NCI-H1930 (cell line): ENCODE results near the gene NUP153.
"Not testable (repeated sequence)": the region's sequence is repeated elsewhere in the genome, so short reads cannot be mapped to it uniquely, and the experiment has no call there.

Experiments
- DNase-seq, 2 experiments: peaks; one replicate each; lab custom pipeline; 2025; lab: John Stamatoyannopoulos, UW

The NUP153 gene

GRCh38 chr6:17714177-17714576, 7.5 kb upstream of the NUP153 start:
- no peak for DNase-seq

- DNase-seq = no peak
Measured at GRCh38 chr6:17712576-17712975, 5.9 kb upstream of the NUP153 start.

GRCh38 chr6:17710331-17710730, 3.6 kb upstream of the NUP153 start:
- DNase-seq = no peak

- DNase-seq = no peak
Measured at GRCh38 chr6:17709476-17709875, 2.8 kb upstream of the NUP153 start.

- not testable (repeated sequence) for DNase-seq
Measured at GRCh38 chr6:17708035-17708434, 1.3 kb upstream of the NUP153 start.

GRCh38 chr6:17707371-17707651, 586 bp upstream of the NUP153 start:
- no peak for DNase-seq

GRCh38 chr6:17705778-17706579, 746 bp downstream of the NUP153 start:
- DNase-seq = peak in 1 of 2 experiments; percentile 32

GRCh38 chr6:17705428-17705777, 1.3 kb downstream of the NUP153 start:
- no peak for DNase-seq

GRCh38 chr6:17703256-17703694, 3.5 kb downstream of the NUP153 start:
- no peak for DNase-seq

GRCh38 chr6:17700421-17701416, 6.0 kb downstream of the NUP153 start:
- no peak for DNase-seq

GRCh38 chr6:17691925-17692538, 14.7 kb downstream of the NUP153 start:
- DNase-seq = no peak

- no peak for DNase-seq
Measured at GRCh38 chr6:17688481-17688880, 18.2 kb downstream of the NUP153 start.

GRCh38 chr6:17687136-17687535, 19.6 kb downstream of the NUP153 start:
- no peak for DNase-seq

- no peak for DNase-seq
Measured at GRCh38 chr6:17684134-17684533, 22.6 kb downstream of the NUP153 start.

GRCh38 chr6:17683428-17683827, 23.3 kb downstream of the NUP153 start:
- DNase-seq = no peak

GRCh38 chr6:17679726-17680125, 27.0 kb downstream of the NUP153 start:
- no peak for DNase-seq

- no peak for DNase-seq
Measured at GRCh38 chr6:17677602-17678001, 29.1 kb downstream of the NUP153 start.

GRCh38 chr6:17673543-17674254, 33.0 kb downstream of the NUP153 start:
- DNase-seq = no peak

GRCh38 chr6:17672064-17672718, 34.5 kb downstream of the NUP153 start:
- DNase-seq = no peak

GRCh38 chr6:17666646-17667045, 40.1 kb downstream of the NUP153 start:
- no peak for DNase-seq

GRCh38 chr6:17665132-17665531, 41.6 kb downstream of the NUP153 start:
- no peak for DNase-seq
